H9 (cell line): ENCODE measurements around the gene LIX1L. TPM values are rescaled to one million over a fixed set of nuclear protein-coding genes. Genes with fewer than 3 reads are reported as not detected.

ENCODE experiments used
- DNase-seq: peaks from one replicate; pipeline ENCODE4 v3.0.0-alpha.2; 2017
- H2AFZ ChIP-seq: one replicate; pipeline ENCODE4 v1.6.1; 2013; ENCODE audit warnings: mild to moderate bottlenecking, low read length, control low read depth, moderate library complexity
- H2AK5ac ChIP-seq: 2 replicates; pipeline ENCODE4 v1.6.1; 2013; ENCODE audit warnings: low read length, control low read depth, mixed read lengths; ENCODE audit not compliant: insufficient read length
- H2BK120ac ChIP-seq: one replicate; pipeline ENCODE4 v1.6.1; 2013; ENCODE audit warnings: low read depth, mild to moderate bottlenecking, low read length, control low read depth, inconsistent platforms; ENCODE audit not compliant: poor library complexity, severe bottlenecking
- H2BK12ac ChIP-seq: 2 replicates; pipeline ENCODE4 v1.6.1; 2013; ENCODE audit warnings: low read length, control low read depth, mixed read lengths, low read depth; ENCODE audit not compliant: insufficient read length
- H2BK15ac ChIP-seq: 2 replicates; pipeline ENCODE4 v1.6.1; 2013; ENCODE audit warnings: low read depth, low read length, control low read depth
- H2BK20ac ChIP-seq: one replicate; pipeline ENCODE4 v1.6.1; 2013; ENCODE audit warnings: low read depth, mild to moderate bottlenecking, low read length, control low read depth, inconsistent platforms; ENCODE audit not compliant: poor library complexity, severe bottlenecking
- H2BK5ac ChIP-seq: 2 replicates; pipeline ENCODE4 v1.6.1; 2013; ENCODE audit warnings: low read length, control low read depth, mixed read lengths; ENCODE audit not compliant: insufficient read length
- H3K14ac ChIP-seq: 2 replicates; pipeline ENCODE4 v1.6.1; 2013; ENCODE audit warnings: low read length, control low read depth; ENCODE audit not compliant: insufficient read depth
- H3K18ac ChIP-seq: 2 replicates; pipeline ENCODE4 v1.6.1; 2013; ENCODE audit warnings: low read depth, mild to moderate bottlenecking, mixed read lengths, low read length, control low read depth; ENCODE audit not compliant: insufficient read length
- H3K23ac ChIP-seq: 2 replicates; pipeline ENCODE4 v1.6.1; 2013; ENCODE audit warnings: low read length, control low read depth, mixed read lengths, low read depth; ENCODE audit not compliant: insufficient read length
- H3K23me2 ChIP-seq: 2 replicates; pipeline ENCODE4 v1.6.1; 2013; ENCODE audit warnings: low read depth, mild to moderate bottlenecking, mixed read lengths, low read length, control low read depth; ENCODE audit not compliant: insufficient read length, poor library complexity, severe bottlenecking
- H3K27ac ChIP-seq: 2 replicates; pipeline ENCODE4 v1.5.1; 2013; ENCODE audit warnings: low read length, control low read depth, mixed read lengths, low read depth; ENCODE audit not compliant: insufficient read length
- H3K27me3 ChIP-seq: 2 replicates; pipeline ENCODE4 v1.6.1; 2013; ENCODE audit warnings: low read length, control low read depth, inconsistent platforms; ENCODE audit not compliant: insufficient read depth
- H3K4ac ChIP-seq: 2 replicates; pipeline ENCODE4 v1.6.1; 2013; ENCODE audit warnings: low read depth, mild to moderate bottlenecking, control low read depth, inconsistent platforms, low read length, moderate library complexity
- H3K4me1 ChIP-seq: 2 replicates; pipeline ENCODE4 v1.6.1; 2013; ENCODE audit warnings: low read length, control low read depth, inconsistent platforms; ENCODE audit not compliant: insufficient read depth
- H3K4me2 ChIP-seq: 2 replicates; pipeline ENCODE4 v1.6.1; 2013; ENCODE audit warnings: low read length, control low read depth, mixed read lengths; ENCODE audit not compliant: insufficient read length, insufficient read depth
- H3K56ac ChIP-seq: 2 replicates; pipeline ENCODE4 v1.6.1; 2013; ENCODE audit warnings: low read depth, mild to moderate bottlenecking, mixed read lengths, low read length, control low read depth; ENCODE audit not compliant: insufficient read length
- H3K79me1 ChIP-seq: 2 replicates; pipeline ENCODE4 v1.6.1; 2013; ENCODE audit warnings: low read depth, mild to moderate bottlenecking, moderate library complexity, low read length, control low read depth, inconsistent platforms; ENCODE audit not compliant: insufficient read depth, poor library complexity, severe bottlenecking
- H3K79me2 ChIP-seq: 2 replicates; pipeline ENCODE4 v1.6.1; 2013; ENCODE audit warnings: low read length, control low read depth, inconsistent platforms; ENCODE audit not compliant: insufficient read depth
- H3K9ac ChIP-seq: 2 replicates; pipeline ENCODE4 v1.6.1; 2013; ENCODE audit warnings: low read length, control low read depth, mixed read lengths; ENCODE audit not compliant: insufficient read length; ENCODE audit errors: extremely low read depth
- H3K9me3 ChIP-seq: one replicate; pipeline ENCODE4 v1.6.1; 2013; ENCODE audit warnings: low read depth, low read length, inconsistent platforms; ENCODE audit not compliant: control insufficient read depth
- H3T11ph ChIP-seq: one replicate; pipeline ENCODE4 v1.6.1; 2013; ENCODE audit warnings: mild to moderate bottlenecking, low read length, control low read depth, inconsistent platforms
- H4K20me1 ChIP-seq: one replicate; pipeline ENCODE4 v1.6.1; 2013; ENCODE audit not compliant: control insufficient read depth, insufficient read length, insufficient read depth
- H4K5ac ChIP-seq: 2 replicates; pipeline ENCODE4 v1.6.1; 2013; ENCODE audit warnings: low read depth, mild to moderate bottlenecking, mixed read lengths, low read length, control low read depth; ENCODE audit not compliant: insufficient read length
- H4K8ac ChIP-seq: replicated peaks from 2 replicates; pipeline ENCODE4 v1.6.1; 2013; ENCODE audit warnings: low read length, control low read depth, mixed read lengths, low read depth; ENCODE audit not compliant: insufficient read length
- H4K91ac ChIP-seq: 2 replicates; pipeline ENCODE4 v1.6.1; 2013; ENCODE audit warnings: low read depth, mild to moderate bottlenecking, moderate library complexity, mixed read lengths, low read length, control low read depth; ENCODE audit not compliant: insufficient read length
- H3K27ac Mint-ChIP-seq, 3 experiments: 2 replicates in 2 of 3; 3 replicates in 1 of 3; pipeline ENCODE4 v1.8.0; 2020 to 2021; ENCODE audit warnings: mixed read lengths in 3 of 3, mild to moderate bottlenecking in 1 of 3, moderate library complexity in 1 of 3
- H3K27me3 Mint-ChIP-seq: 2 replicates; pipeline ENCODE4 v1.8.0; 2021; ENCODE audit warnings: low read depth, mild to moderate bottlenecking, moderate library complexity, mixed read lengths
- H3K36me3 Mint-ChIP-seq, 3 experiments: 2 replicates in 2 of 3; 3 replicates in 1 of 3; pipeline ENCODE4 v1.8.0; 2020 to 2021; ENCODE audit warnings: low read depth in 3 of 3, mixed read lengths in 3 of 3; ENCODE audit not compliant: insufficient read depth in 1 of 3
- H3K4me1 Mint-ChIP-seq, 2 experiments: 2 replicates each; pipeline ENCODE4 v1.8.0; 2020; ENCODE audit warnings: mixed read lengths in 2 of 2
- H3K4me3 Mint-ChIP-seq, 2 experiments: 2 replicates in 1 of 2; 3 replicates in 1 of 2; pipeline ENCODE4 v1.8.0; 2020 to 2021; ENCODE audit warnings: mild to moderate bottlenecking in 2 of 2, mixed read lengths in 2 of 2, moderate library complexity in 1 of 2
- H3K9me3 Mint-ChIP-seq, 2 experiments: 2 replicates in 1 of 2; 3 replicates in 1 of 2; pipeline ENCODE4 v1.8.0; 2020; ENCODE audit warnings: mild to moderate bottlenecking in 2 of 2, mixed read lengths in 2 of 2, moderate library complexity in 1 of 2
- WGBS: extraction: QIAGEN DNeasy Blood & Tissue Kit; methylation state at CpG from one replicate; pipeline ENCODE4 v1.1.7; 2013; ENCODE audit warnings: missing lambda C conversion rate, low lambda C conversion rate, mixed read lengths; ENCODE audit not compliant: insufficient read length; ENCODE audit errors: extremely low coverage; 5-methylcytosine and 5-hydroxymethylcytosine counted together
- total RNA-seq: library from RNA; stranded (reverse); gene quantifications from 2 replicates; pipeline ENCODE4 v1.2.1, GENCODE V29; 2021
- TF ChIP-seq, protein P1 (sequence below): fragments of 200-600 bp; sonication (generic); conservative IDR thresholded peaks from 3 replicates; pipeline ENCODE4 v1.8.0; 2021; ENCODE audit warnings: antibody characterized with exemption, mild to moderate bottlenecking

Gene LIX1L
- total RNA-seq, 1 experiment from 2014 or later = 5.9 TPM

DNA sequence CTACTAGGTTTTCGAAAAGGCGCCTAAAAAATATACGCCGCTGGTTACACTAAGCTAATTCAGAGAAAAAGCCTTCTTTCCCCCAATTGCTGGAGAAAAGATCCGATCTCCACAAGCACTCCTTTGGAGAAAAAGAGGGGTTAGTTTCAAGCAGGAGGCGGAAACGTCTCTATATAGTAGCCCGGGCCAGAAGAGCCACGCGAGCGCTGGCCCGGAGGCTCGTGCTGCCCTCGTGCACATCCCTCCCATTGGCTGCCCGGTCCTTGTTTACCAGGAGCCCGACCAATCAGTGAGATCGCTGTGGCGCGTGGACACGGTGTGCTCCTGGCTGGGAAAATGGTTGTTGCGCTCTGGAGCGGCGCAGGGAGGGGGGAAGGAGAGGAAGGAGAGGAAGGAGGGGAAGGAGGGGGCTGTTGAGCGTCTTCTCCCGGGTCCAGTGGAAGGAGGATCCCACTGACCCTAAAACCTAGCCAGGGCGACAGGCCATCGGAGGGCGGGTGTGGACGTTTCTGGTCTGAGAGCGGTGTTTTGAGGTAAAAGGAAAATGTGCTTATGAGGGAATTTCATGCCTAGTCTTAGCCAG lies 38.7 kb upstream of the LIX1L start, which contains the start of gene TXNIP:
TSS of gene TXNIP (minus strand) at position 147 of the 583 bp plus-strand sequence. CDS start 313 bp downstream, outside the sequence.
- Mint-ChIP-seq H3K4me1 (peaks cover 48 to 58% of the 10 kb centered on the region in 2 experiments), H3K9me3 (peaks cover 0 to 3% of the 10 kb centered on the region in 2 experiments; a peak in 2 of 5 replicates), H3K36me3 (peaks cover 32 to 43% (median 32%) of the 10 kb centered on the region in 3 experiments), H3K4me3 (peak within 1 kb of the TSS; percentile 87 to 99), H3K27me3 (no peaks in the 10 kb centered on the region), H3K27ac (peak within 1 kb of the TSS; percentile 95 to 99 (median 98))
- Histone ChIP-seq H3K9ac (peak within 1 kb of the TSS; percentile 99), H2BK5ac (no peak within 1 kb of the TSS), H2AK5ac (no peak within 1 kb of the TSS), H3K4me1 (peaks cover 5% of the 10 kb centered on the region; the same call in 1 of the 2 replicates), H2BK20ac (no peak within 1 kb of the TSS), H4K91ac (no peak within 1 kb of the TSS), H4K20me1 (no peaks in the 10 kb centered on the region), H3K23me2 (peaks cover 19% of the 10 kb centered on the region), H4K5ac (no peak within 1 kb of the TSS), H4K8ac (no peak within 1 kb of the TSS), H2BK12ac (no peak within 1 kb of the TSS), H2BK15ac (no peak within 1 kb of the TSS), H3K56ac (no peak within 1 kb of the TSS), H3K23ac (no peak within 1 kb of the TSS), H2AFZ (no peak within 1 kb of the TSS), H3T11ph (no peak within 1 kb of the TSS), H3K4ac (no peak within 1 kb of the TSS; the same call in 1 of the 2 replicates), H3K14ac (peak within 1 kb of the TSS; percentile 82; the same call in 1 of the 2 replicates), H3K27ac (no peak within 1 kb of the TSS), H3K79me2 (peaks cover 3% of the 10 kb centered on the region; the same call in 1 of the 2 replicates), H3K79me1 (peaks cover 7% of the 10 kb centered on the region), H3K9me3 (no peaks in the 10 kb centered on the region), H2BK120ac (no peak within 1 kb of the TSS), H3K18ac (peak within 1 kb of the TSS; percentile 83), H3K27me3 (no peaks in the 10 kb centered on the region), H3K4me2 (peak within 1 kb of the TSS; percentile 92)
- peak; percentile 97 for DNase-seq
- no CpG with 5 or more reads among the region's 30 CpGs for WGBS
- TF ChIP-seq, protein P1, sequence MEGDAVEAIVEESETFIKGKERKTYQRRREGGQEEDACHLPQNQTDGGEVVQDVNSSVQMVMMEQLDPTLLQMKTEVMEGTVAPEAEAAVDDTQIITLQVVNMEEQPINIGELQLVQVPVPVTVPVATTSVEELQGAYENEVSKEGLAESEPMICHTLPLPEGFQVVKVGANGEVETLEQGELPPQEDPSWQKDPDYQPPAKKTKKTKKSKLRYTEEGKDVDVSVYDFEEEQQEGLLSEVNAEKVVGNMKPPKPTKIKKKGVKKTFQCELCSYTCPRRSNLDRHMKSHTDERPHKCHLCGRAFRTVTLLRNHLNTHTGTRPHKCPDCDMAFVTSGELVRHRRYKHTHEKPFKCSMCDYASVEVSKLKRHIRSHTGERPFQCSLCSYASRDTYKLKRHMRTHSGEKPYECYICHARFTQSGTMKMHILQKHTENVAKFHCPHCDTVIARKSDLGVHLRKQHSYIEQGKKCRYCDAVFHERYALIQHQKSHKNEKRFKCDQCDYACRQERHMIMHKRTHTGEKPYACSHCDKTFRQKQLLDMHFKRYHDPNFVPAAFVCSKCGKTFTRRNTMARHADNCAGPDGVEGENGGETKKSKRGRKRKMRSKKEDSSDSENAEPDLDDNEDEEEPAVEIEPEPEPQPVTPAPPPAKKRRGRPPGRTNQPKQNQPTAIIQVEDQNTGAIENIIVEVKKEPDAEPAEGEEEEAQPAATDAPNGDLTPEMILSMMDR = no peak
